Right ventricle myocardium inferior (tissue), 1 donor: ENCODE data around the gene MYCN. TPM values are rescaled to one million over a fixed set of nuclear protein-coding genes. Genes with fewer than 3 reads are reported as not detected.
"Not testable (repeated sequence)": the region's sequence is repeated elsewhere in the genome, so short reads cannot be mapped to it uniquely, and the experiment has no call there.

Experiments used
- ATAC-seq: fragments of 200-7000 bp; cut with Tn5 transposase; one replicate; pipeline ENCODE4 v1.9.1; 2020; ENCODE audit warnings: mild to moderate bottlenecking, moderate library complexity
- DNase-seq: peaks from one replicate; pipeline ENCODE4 v3.0.0; 2021; ENCODE audit errors: missing footprints
- intact Hi-C: fragments of 100-400 bp; cut with DNase I; formaldehyde crosslinking; loops from one replicate; pipeline ENCODE4 v1.11.0; 2022
- total RNA-seq: library from RNA; stranded (reverse); fragmentation: NEBNext Ultra II Directional; extraction: Animal tissue kit (Norgen Biotek cat#: 25700); gene quantifications from one replicate; pipeline ENCODE4 v1.2.1, GENCODE V29; 2021
- donor health status: DM: no; HTN: yes; CAD: no; lungs with severe emphysema.

MYCN gene
- total RNA-seq, 1 donor from 2014 or later = 0.54 TPM

DNA sequence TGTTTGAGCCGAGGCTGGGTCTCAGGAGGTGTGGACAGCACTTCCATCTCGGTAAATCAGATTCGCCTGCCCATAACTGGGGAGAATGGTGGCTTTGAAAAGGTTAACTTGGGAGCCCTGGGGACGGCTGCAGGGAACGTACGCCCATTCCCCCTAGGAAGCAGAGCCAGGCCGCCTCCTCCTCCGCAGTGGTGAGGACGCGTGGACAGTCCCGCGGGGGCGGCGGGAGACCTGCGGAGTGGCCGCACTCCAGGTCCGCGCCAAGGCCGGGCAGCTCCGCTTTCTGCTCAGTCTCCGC lies 845 bp upstream of the MYCN start:
- intact Hi-C loops = loop anchor here (2.0 to 5.0 kb wide), 2 partner anchors 568 to 669 kb away; no protein-coding TSS in a partner anchor
- DNase-seq = peak; percentile 83
- peak; percentile 83 for ATAC-seq

DNA sequence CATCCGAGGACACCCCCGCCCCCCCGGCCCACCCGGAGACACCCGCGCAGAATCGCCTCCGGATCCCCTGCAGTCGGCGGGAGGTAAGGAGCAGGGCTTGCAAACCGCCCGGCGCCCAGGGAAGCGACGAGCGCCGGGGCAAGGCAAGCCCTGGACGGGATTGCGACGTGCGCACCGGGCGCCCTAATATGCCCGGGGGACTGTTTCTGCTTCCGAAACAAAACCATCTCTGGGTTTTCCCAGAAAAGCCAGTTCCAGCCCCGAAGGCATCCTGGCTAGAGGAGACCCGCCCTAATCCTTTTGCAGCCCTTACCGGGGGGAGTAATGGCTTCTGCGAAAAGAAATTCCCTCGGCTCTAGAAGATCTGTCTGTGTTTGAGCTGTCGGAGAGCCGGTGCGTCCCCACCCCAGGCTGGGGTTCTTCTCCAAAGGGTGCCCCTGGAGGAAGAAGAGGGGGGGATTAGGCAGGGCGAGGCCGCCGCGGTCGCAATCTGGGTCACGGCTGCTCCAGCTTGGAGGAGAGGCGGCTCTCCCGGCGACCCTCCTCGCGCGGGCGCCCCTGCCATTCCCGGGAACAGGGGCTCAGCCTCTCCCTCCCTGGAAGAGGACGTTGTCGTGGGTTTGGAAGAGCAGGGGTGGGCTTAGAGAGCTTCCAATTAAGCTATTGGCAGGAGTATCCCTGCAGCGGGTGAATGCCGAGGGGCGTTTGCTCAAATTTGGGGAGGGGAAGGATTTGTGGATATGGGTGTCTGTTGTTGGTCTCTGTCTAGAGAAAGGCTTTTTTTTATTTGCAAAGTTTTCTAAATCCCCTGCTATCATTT lies 521 bp downstream of the MYCN start:
- intact Hi-C loops = loop anchor here (2.0 to 10.0 kb wide), 3 partner anchors 274 to 546 kb away; no protein-coding TSS in a partner anchor
- no peak for ATAC-seq
- DNase-seq = no peak

DNA sequence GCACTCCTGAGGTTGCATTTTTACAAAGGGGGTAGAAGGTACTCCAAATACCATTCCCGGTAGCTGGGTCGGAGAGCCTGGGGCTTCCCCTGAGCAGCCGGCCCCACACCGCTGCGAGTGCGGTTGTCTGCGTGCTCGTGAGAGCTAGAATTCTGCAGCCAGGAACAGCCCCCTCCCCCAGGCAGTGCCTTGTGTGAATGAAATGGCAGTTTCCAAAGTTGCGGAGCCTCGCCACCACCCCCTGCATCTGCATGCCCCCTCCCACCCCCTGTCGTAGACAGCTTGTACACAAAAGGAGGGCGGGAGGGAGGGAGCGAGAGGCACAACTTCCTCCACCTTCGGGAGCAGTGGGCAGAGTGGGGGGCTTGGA lies 1.1 kb downstream of the MYCN start:
- no peak for ATAC-seq
- no peak for DNase-seq
- intact Hi-C loops = loop anchor here (2.0 to 10.0 kb wide), 3 partner anchors 273 to 546 kb away; no protein-coding TSS in a partner anchor

DNA sequence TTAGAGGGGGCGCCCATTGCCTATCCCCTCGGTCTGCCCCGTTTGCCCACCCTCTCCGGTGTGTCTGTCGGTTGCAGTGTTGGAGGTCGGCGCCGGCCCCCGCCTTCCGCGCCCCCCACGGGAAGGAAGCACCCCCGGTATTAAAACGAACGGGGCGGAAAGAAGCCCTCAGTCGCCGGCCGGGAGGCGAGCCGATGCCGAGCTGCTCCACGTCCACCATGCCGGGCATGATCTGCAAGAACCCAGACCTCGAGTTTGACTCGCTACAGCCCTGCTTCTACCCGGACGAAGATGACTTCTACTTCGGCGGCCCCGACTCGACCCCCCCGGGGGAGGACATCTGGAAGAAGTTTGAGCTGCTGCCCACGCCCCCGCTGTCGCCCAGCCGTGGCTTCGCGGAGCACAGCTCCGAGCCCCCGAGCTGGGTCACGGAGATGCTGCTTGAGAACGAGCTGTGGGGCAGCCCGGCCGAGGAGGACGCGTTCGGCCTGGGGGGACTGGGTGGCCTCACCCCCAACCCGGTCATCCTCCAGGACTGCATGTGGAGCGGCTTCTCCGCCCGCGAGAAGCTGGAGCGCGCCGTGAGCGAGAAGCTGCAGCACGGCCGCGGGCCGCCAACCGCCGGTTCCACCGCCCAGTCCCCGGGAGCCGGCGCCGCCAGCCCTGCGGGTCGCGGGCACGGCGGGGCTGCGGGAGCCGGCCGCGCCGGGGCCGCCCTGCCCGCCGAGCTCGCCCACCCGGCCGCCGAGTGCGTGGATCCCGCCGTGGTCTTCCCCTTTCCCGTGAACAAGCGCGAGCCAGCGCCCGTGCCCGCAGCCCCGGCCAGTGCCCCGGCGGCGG lies 1.7 kb downstream of the MYCN start:
- ATAC-seq (no peak), DNase-seq (no peak)
- intact Hi-C loops = loop anchor here (2.0 to 10.0 kb wide), 3 partner anchors 273 to 545 kb away; no protein-coding TSS in a partner anchor

DNA sequence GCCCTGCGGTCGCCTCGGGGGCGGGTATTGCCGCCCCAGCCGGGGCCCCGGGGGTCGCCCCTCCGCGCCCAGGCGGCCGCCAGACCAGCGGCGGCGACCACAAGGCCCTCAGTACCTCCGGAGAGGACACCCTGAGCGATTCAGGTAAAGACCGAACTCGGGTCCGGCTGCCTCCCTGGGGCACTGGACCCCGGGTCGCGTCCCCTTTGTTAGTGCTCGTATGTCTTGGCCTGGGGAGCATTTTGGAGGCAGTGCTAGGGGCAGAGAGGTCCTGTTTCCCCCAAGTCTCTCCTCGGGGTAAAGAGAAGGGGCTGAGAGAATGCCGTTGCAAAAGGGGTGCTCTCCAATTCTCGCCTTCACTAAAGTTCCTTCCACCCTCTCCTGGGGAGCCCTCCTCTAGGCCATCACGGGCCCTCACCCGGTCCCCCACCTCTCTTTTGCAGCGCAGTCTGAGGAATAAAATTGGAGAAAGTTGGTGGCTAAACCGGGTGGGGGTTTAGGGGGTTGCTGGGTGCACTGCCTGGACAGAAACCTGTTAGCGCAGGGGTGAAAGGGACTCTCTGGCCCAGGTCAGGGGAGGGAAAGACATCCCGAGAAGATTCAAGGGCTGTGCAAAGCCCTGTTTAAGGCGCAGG lies 2.5 kb downstream of the MYCN start:
- ATAC-seq = no peak
- DNase-seq = no peak
- intact Hi-C loops = loop anchor here (5.0 to 10.0 kb wide), 2 partner anchors 272 to 544 kb away; no protein-coding TSS in a partner anchor

DNA sequence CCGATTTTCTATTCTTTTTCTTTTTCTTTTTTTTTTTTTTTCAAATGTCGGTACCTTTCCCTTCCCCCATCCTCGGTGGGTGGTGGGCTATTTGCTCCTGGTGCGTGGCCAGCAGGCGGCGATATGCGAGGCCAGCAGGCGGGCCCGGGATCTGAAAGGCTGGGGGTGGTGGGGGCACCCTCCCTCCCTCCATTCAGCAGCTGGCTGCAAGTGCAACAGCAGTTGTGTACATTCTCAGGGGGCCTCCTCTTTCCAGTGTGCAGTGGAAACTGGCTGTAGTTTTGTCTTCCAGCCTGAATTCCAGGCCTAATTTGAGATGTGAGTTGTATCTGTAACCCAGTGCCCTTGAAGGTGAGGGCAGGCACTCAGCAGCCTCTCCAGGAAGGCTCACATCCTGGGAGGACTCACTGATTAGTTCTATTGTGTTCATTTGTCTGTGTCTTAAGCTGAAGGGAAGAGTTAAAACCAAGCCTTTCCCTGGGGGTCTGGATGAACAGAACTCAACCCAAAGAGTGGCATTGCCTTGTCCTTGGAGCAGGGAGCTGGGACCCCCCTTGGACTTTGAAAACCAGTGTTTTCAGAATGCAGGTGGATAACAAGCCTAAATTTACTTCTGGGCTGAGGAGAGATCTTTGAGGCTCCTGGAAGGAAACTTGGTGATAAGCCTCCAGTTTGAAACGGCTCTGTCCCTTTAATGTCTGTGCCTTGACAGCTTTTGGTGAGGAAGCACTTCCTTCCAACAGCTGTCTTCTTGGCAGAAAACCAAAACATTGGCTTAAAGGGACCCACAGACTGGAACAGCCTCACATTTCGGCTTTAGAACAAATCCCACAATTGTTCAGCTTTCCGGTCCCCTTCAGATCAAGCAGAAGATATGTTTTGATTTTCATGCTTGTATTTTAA lies 3.3 kb downstream of the MYCN start:
- DNase-seq (peak; percentile 68), ATAC-seq (peak; percentile 61)
- intact Hi-C loops = loop anchor here (1.0 to 10.0 kb wide), 3 partner anchors 271 to 544 kb away; no protein-coding TSS in a partner anchor

DNA sequence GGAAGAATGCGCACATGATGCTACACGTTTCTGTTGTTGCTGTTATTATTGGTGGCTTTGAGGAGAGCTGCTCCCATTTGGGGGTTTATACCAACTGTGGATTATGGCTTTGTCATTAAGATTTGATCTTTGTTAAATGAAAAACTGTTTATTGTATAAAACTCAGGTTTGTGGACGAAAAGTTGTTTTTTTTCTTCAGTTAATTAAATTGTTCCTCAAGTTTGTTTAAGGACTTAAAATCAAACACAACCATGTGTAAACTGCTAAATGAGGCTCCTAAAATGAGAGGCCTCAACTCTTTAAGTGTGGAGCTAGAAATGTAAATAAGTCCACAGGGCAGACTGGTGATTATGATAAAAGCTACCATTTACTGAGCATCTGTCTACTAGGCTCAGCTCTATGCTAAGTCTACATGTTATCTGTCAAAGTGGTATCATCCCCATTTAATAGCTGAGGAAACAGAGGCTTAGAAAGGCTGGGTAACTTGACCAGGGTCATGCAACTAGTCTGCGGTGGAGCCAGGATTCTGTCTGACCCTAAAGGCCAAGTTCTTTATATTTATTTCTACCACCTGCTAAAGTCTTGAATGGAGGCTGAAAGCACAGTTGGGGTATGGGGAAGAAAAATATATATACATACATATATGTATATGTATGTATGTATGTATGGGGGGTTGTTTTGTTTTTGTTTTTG lies 4.1 kb downstream of the MYCN start:
- ATAC-seq = no peak
- intact Hi-C loops = loop anchor here (1.0 to 10.0 kb wide), 3 partner anchors 270 to 543 kb away; no protein-coding TSS in a partner anchor

DNA sequence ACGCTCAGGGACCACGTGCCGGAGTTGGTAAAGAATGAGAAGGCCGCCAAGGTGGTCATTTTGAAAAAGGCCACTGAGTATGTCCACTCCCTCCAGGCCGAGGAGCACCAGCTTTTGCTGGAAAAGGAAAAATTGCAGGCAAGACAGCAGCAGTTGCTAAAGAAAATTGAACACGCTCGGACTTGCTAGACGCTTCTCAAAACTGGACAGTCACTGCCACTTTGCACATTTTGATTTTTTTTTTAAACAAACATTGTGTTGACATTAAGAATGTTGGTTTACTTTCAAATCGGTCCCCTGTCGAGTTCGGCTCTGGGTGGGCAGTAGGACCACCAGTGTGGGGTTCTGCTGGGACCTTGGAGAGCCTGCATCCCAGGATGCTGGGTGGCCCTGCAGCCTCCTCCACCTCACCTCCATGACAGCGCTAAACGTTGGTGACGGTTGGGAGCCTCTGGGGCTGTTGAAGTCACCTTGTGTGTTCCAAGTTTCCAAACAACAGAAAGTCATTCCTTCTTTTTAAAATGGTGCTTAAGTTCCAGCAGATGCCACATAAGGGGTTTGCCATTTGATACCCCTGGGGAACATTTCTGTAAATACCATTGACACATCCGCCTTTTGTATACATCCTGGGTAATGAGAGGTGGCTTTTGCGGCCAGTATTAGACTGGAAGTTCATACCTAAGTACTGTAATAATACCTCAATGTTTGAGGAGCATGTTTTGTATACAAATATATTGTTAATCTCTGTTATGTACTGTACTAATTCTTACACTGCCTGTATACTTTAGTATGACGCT lies 5.8 kb downstream of the MYCN start:
- no peak for ATAC-seq
- DNase-seq = no peak
- intact Hi-C loops = loop anchor here (10.0 kb wide), 1 partner anchor 269 kb away; no protein-coding TSS in a partner anchor

More for the DNA sequence above, 4.1 kb downstream of the MYCN start:
- DNase-seq = no peak

DNA sequence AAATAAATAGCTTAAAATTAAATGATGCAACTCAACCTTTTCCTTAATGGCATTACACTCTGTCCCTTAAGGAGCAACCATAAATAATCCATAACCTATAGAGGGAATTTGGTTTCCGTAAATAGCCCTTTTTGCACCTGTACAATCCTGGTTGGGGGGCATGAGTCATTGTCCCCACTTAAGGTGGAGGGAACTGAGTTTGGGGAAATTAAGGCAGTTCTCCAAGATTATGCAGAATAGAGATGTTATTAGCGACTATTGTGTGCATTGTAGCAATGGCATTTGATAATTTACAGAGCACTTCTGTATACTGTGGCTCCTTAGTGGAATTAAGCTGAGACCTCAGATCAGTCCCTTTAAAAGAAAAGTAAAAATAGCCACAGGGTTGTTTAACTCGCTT lies 6.6 kb downstream of the MYCN start:
- no peak for ATAC-seq
- DNase-seq = no peak
- intact Hi-C loops = loop anchor here (10.0 kb wide), 1 partner anchor 268 kb away; no protein-coding TSS in a partner anchor

DNA sequence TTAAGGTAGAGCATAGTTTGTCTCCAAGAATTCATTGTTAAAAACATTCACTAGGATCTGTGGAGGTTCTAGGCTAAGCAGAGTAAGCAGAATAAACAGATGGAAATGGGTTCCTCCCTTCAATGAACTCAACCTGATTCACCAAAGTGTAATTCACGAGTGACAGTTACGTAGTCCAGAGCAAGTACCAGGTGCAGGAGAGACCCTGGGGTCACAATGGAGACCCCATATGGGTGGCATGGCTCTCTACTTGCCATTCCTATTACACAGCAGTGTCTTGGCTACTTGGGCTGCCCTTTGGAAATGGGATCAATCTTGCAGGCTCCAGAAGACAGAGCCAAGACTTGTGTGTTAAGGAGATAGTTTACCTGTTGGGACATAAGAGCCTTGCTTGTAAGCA lies 7.1 kb downstream of the MYCN start:
- DNase-seq = no peak
- intact Hi-C loops = loop anchor here (10.0 kb wide), 1 partner anchor 267 kb away; no protein-coding TSS in a partner anchor

DNA sequence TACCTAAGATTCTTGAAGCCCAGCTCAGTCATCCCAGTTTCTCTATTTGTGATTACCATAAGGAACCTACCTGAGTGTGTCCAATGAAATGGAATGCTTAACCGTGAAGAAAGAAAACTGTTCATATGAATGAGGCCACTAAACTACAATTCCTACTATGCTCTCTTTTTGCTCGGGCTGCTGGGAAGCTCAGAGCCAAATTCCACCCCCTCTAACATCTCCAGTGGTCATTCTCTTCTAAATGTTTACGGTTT lies 8.3 kb downstream of the MYCN start:
- ATAC-seq (no peak), DNase-seq (no peak)
- intact Hi-C loops = loop anchor here (10.0 kb wide), 1 partner anchor 266 kb away; no protein-coding TSS in a partner anchor

More for the DNA sequence above, 7.1 kb downstream of the MYCN start:
- ATAC-seq = no peak

DNA sequence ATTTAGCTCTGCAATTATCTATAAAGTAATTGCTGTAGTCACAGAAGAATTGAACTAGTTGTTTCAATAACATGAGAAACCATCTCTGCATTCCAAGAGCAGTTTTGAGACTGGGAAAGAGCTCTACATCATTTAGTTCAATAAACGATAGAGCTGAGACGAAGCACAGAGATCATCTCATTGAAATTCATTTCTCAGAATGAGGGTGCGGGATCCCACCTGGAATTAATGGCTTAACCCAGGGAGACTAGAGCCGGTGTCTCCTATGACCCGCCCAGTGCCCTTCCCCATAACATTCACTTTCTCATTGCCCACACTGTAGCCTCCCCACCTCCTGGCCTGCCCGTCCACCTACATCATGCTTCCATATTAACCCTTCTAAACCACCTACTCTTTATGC lies 8.8 kb downstream of the MYCN start:
- ATAC-seq = no peak

DNA sequence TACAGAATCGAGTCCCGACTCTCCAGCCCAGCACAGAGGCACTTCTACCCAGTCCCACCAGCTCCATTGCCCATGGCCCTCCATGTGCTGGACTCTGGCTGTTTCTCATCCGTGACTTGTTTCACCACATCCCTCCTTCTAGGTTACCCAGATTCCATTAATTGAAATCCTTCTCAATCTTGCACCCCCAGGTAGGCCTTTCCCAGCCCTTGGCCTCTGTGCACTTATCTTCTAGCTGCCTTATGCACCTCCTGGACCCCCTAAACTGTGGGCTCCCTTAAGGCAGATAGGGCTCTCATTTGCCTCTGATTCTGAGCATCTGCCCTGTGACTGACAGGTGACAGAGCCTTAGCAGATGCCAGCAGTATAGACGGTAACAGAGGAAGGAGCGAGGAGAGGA lies 9.2 kb downstream of the MYCN start:
- intact Hi-C loops = loop anchor here (10.0 kb wide), 1 partner anchor 265 kb away; no protein-coding TSS in a partner anchor
- ATAC-seq = no peak
- no peak for DNase-seq

More for the DNA sequence above, 8.8 kb downstream of the MYCN start:
- intact Hi-C loops = loop anchor here (10.0 kb wide), 1 partner anchor 266 kb away; no protein-coding TSS in a partner anchor
- no peak for DNase-seq

DNA sequence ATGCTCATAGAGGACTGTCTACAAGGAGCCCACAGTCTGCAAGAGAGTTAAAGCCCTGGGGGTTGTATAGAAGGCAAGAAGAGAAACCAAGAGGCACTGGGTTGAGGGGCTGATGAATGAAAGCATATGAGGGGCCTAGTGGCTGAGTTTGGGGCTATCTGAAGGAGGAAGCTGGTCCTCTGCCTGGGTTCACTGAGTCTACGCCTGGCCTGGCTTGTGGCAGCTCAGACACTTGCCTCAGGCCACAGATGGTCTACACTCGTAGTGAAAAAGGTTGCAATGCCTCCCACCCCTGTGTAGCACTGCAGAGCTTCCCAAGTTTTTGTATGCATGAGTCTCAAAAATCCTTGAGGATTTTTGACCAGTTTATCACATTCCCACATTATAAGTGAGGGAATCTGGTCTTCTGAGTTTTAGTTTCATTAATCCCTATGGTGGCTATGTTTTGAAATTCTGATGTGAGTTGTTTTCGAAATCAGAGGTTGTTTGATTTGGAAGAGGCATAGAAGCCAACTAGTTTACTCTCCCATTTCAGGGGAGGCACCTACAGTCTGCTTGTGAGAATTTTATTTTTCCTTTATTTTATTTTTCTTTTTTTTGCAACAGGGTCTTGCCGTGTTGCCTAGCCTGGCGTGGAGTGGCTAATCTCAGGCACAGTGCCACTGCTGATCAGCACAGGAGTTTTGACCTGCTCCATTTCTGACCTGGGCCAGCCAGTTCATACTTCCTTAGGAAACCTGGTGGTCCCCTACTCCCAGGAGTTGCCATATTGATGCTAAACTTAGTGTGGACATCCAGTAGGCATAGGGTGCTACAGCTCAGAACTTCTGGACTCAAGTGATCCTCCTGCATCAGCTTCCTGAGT lies 10.0 kb downstream of the MYCN start:
- intact Hi-C loops = no loop called here
- ATAC-seq = no peak
- DNase-seq = no peak

DNA sequence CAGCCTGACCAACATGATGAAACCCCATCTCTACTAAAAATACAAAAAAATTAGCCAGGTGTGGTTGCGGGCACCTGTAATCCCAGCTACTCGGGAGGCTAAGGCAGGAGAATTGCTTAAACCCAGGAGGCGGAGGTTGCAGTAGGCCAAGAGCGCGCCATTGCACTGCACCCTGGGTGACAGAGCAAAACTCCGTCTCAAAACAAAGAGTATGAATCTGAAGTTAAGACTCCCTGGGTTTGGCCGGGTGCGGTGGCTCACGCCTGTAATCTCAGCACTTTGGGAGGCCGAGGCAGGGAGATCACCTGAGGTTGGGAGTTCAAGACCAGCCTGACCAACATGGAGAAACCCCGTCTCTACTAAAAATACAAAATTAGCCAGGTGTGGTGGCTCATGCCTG lies 11.6 kb downstream of the MYCN start:
- ATAC-seq, intact Hi-C loops: not testable (repeated sequence)

More for the DNA sequence above, 11.6 kb downstream of the MYCN start:
- DNase-seq = not testable (repeated sequence)
